ENCODE measurements around the gene UBE3D.

UBE3D gene

GRCh38 chr6:82842721-82843120 is 222.9 kb downstream of the UBE3D start:
- Histone ChIP-seq H3K79me2 (ENCODE audit: insufficient read depth, low read length) (no peaks in the 10 kb centered on the region), H3K9ac (ENCODE audit: low read length) (no peak overlapping the region), H4K20me1 (ENCODE audit: insufficient read depth, low read length) (no peaks in the 10 kb centered on the region), H3K9me2 (ENCODE audit: low read depth, low read length) (no peaks in the 10 kb centered on the region), H3K4me1 (ENCODE audit: insufficient read depth, low read length, severe bottlenecking) (no peaks in the 10 kb centered on the region), H2AFZ (ENCODE audit: low read length) (no peak overlapping the region), H3F3A (ENCODE audit: insufficient read depth, low read length) (no peaks in the 10 kb centered on the region), H3K4me2 (ENCODE audit: low read length) (no peak overlapping the region), H3K27ac (ENCODE audit: low read depth, low read length, poor library complexity, severe bottlenecking) (no peak overlapping the region), H3K36me3 (ENCODE audit: insufficient read depth, low read length) (no peaks in the 10 kb centered on the region), H3K27me3 (ENCODE audit: insufficient read depth, low read length) (no peaks in the 10 kb centered on the region), H3K9me3 (ENCODE audit: low read length) (no peaks in the 10 kb centered on the region), H3K4me3 (ENCODE audit: low read depth, low read length, poor library complexity, severe bottlenecking) (no peak overlapping the region)
- TF ChIP-seq EZH2 (IDR thresholded peaks at IDR 0.05; ENCODE audit: borderline replicate concordance, low read length) (no peak), CTCF (IDR thresholded peaks at IDR 0.05; ENCODE audit: low read length) (no peak)
